HuH-7 (cell line): ENCODE measurements around the gene PLAU.
A peak's percentile ranks its signal among the peaks of the same experiment; 100 is the strongest.
"Not testable (repeated sequence)": the region's sequence is repeated elsewhere in the genome, so short reads cannot be mapped to it uniquely, and the experiment has no call there.

Experiments
- DNase-seq: peaks from one replicate; pipeline ENCODE4 v3.0.0; 2011; ENCODE audit warnings: low spot score

Gene PLAU

GRCh38 chr10:73898730-73899410 lies 12.1 kb upstream of the PLAU start:
- DNase-seq: no peak

- DNase-seq: no peak
Measured at GRCh38 chr10:73899423-73899822, 11.5 kb upstream of the PLAU start.

- no peak for DNase-seq
Measured at GRCh38 chr10:73900064-73900463, 10.9 kb upstream of the PLAU start.

GRCh38 chr10:73901261-73901660 lies 9.7 kb upstream of the PLAU start:
- no peak for DNase-seq

GRCh38 chr10:73902351-73902750 lies 8.6 kb upstream of the PLAU start:
- DNase-seq: no peak

- DNase-seq: no peak
Measured at GRCh38 chr10:73905256-73906020, 5.5 kb upstream of the PLAU start.

- DNase-seq: no peak
Measured at GRCh38 chr10:73906524-73907447, 4.1 kb upstream of the PLAU start.

- DNase-seq: no peak
Measured at GRCh38 chr10:73907841-73908517, 3.0 kb upstream of the PLAU start.

GRCh38 chr10:73908853-73909539 lies 1.9 kb upstream of the PLAU start:
- DNase-seq: no peak

GRCh38 chr10:73909540-73910115 lies 1.3 kb upstream of the PLAU start:
- no peak for DNase-seq

GRCh38 chr10:73910401-73910763 lies 550 bp upstream of the PLAU start:
- peak; percentile 64 for DNase-seq

- no peak for DNase-seq
Measured at GRCh38 chr10:73911553-73912004, 647 bp downstream of the PLAU start.

- no peak for DNase-seq
Measured at GRCh38 chr10:73914036-73914435, 3.1 kb downstream of the PLAU start.

- DNase-seq: no peak
Measured at GRCh38 chr10:73915206-73915851, 4.4 kb downstream of the PLAU start.

- DNase-seq: no peak
Measured at GRCh38 chr10:73916761-73917470, 6.0 kb downstream of the PLAU start.

- DNase-seq: no peak
Measured at GRCh38 chr10:73917566-73918305, 6.8 kb downstream of the PLAU start.

- not testable (repeated sequence) for DNase-seq
Measured at GRCh38 chr10:73919481-73919880, 8.5 kb downstream of the PLAU start.

- DNase-seq: no peak
Measured at GRCh38 chr10:73920089-73920488, 9.2 kb downstream of the PLAU start.
